ENCODE measurements around the gene ROR2. TPM values are rescaled to one million over a fixed set of nuclear protein-coding genes. Genes with fewer than 3 reads are reported as not detected.

ROR2 gene
- total RNA-seq, 1 experiment from 2014 or later, result 5.9 TPM

GRCh38 chr9:91919621-91920020 is 30.4 kb downstream of the ROR2 start:
- DNase-seq (ENCODE audit: low read depth, low spot score) (no peak), ATAC-seq (no peak)
- Histone ChIP-seq H3K27ac (ENCODE audit: low read length) (no peak overlapping the region), H3K4me1 (ENCODE audit: control insufficient read depth, insufficient read depth, low read length) (no peaks in the 10 kb centered on the region), H3K9me3 (ENCODE audit: control insufficient read depth, insufficient read depth, low read depth, low read length) (no peaks in the 10 kb centered on the region), H3K4me3 (ENCODE audit: low read depth in 2 of 2, low read length in 2 of 2) (no peak overlapping the region), H3K27me3 (ENCODE audit: control insufficient read depth, insufficient read depth, low read length) (no peaks in the 10 kb centered on the region), H3K36me3 (ENCODE audit: control insufficient read depth, insufficient read depth, low read length) (no peaks in the 10 kb centered on the region)
- no TSS peak for BruUV-seq (replicated peaks)
- ChIA-PET CTCF (no interaction called here), POLR2A (no interaction called here)
- intact Hi-C loops (cut with micrococcal nuclease; ENCODE audit: unreplicated experiment), result no loop called here
- TF ChIP-seq POLR2AphosphoS5 (IDR thresholded peaks at IDR 0.05; ENCODE audit: low read depth, low read length), result no peak
- no peak for TF ChIP-seq TCF7L2 (IDR thresholded peaks at IDR 0.05; ENCODE audit: low read depth, low read length)
- no peak for TF ChIP-seq SIN3A (IDR thresholded peaks at IDR 0.05; ENCODE audit: borderline replicate concordance, insufficient read depth, low read depth, low read length)
- TF ChIP-seq, protein P1, sequence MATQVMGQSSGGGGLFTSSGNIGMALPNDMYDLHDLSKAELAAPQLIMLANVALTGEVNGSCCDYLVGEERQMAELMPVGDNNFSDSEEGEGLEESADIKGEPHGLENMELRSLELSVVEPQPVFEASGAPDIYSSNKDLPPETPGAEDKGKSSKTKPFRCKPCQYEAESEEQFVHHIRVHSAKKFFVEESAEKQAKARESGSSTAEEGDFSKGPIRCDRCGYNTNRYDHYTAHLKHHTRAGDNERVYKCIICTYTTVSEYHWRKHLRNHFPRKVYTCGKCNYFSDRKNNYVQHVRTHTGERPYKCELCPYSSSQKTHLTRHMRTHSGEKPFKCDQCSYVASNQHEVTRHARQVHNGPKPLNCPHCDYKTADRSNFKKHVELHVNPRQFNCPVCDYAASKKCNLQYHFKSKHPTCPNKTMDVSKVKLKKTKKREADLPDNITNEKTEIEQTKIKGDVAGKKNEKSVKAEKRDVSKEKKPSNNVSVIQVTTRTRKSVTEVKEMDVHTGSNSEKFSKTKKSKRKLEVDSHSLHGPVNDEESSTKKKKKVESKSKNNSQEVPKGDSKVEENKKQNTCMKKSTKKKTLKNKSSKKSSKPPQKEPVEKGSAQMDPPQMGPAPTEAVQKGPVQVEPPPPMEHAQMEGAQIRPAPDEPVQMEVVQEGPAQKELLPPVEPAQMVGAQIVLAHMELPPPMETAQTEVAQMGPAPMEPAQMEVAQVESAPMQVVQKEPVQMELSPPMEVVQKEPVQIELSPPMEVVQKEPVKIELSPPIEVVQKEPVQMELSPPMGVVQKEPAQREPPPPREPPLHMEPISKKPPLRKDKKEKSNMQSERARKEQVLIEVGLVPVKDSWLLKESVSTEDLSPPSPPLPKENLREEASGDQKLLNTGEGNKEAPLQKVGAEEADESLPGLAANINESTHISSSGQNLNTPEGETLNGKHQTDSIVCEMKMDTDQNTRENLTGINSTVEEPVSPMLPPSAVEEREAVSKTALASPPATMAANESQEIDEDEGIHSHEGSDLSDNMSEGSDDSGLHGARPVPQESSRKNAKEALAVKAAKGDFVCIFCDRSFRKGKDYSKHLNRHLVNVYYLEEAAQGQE (IDR thresholded peaks at IDR 0.05; ENCODE audit: insufficient read depth in 1 of 2, low read depth in 2 of 2, low read length in 1 of 2), result no peak
- TF ChIP-seq, protein P2, sequence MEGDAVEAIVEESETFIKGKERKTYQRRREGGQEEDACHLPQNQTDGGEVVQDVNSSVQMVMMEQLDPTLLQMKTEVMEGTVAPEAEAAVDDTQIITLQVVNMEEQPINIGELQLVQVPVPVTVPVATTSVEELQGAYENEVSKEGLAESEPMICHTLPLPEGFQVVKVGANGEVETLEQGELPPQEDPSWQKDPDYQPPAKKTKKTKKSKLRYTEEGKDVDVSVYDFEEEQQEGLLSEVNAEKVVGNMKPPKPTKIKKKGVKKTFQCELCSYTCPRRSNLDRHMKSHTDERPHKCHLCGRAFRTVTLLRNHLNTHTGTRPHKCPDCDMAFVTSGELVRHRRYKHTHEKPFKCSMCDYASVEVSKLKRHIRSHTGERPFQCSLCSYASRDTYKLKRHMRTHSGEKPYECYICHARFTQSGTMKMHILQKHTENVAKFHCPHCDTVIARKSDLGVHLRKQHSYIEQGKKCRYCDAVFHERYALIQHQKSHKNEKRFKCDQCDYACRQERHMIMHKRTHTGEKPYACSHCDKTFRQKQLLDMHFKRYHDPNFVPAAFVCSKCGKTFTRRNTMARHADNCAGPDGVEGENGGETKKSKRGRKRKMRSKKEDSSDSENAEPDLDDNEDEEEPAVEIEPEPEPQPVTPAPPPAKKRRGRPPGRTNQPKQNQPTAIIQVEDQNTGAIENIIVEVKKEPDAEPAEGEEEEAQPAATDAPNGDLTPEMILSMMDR (IDR thresholded peaks at IDR 0.05), result no peak
- in situ Hi-C loops (cut with HindIII; ENCODE audit: low pct_unique_long_range_greater_than_20kb, low sequenced_read_pairs), result no loop called here

- H3K27ac ChIP-seq (ENCODE audit: low read length), result no peak overlapping the region
- TF ChIP-seq, protein P2 (IDR thresholded peaks at IDR 0.05), result no peak
- TF ChIP-seq POLR2AphosphoS5 (IDR thresholded peaks at IDR 0.05; ENCODE audit: low read depth, low read length), result no peak
- TF ChIP-seq SIN3A (IDR thresholded peaks at IDR 0.05; ENCODE audit: borderline replicate concordance, insufficient read depth, low read depth, low read length), result no peak
- no peak for TF ChIP-seq TCF7L2 (IDR thresholded peaks at IDR 0.05; ENCODE audit: low read depth, low read length)
- TF ChIP-seq, protein P1 (IDR thresholded peaks at IDR 0.05; ENCODE audit: insufficient read depth in 1 of 2, low read depth in 2 of 2, low read length in 1 of 2), result no peak
- no peaks in the 10 kb centered on the region for H3K36me3 ChIP-seq (ENCODE audit: control insufficient read depth, insufficient read depth, low read length)
- no peaks in the 10 kb centered on the region for H3K27me3 ChIP-seq (ENCODE audit: control insufficient read depth, insufficient read depth, low read length)
- POLR2A ChIA-PET, result no interaction called here
- in situ Hi-C loops (cut with HindIII; ENCODE audit: low pct_unique_long_range_greater_than_20kb, low sequenced_read_pairs) (no loop called here), intact Hi-C loops (cut with micrococcal nuclease; ENCODE audit: unreplicated experiment) (no loop called here)
- ATAC-seq (no peak), DNase-seq (ENCODE audit: low read depth, low spot score) (no peak)
- H3K4me1 ChIP-seq (ENCODE audit: control insufficient read depth, insufficient read depth, low read length), result no peaks in the 10 kb centered on the region
- CTCF ChIA-PET, result no interaction called here
- BruUV-seq (replicated peaks), result no TSS peak
- H3K9me3 ChIP-seq (ENCODE audit: control insufficient read depth, insufficient read depth, low read depth, low read length), result no peaks in the 10 kb centered on the region
- H3K4me3 ChIP-seq (ENCODE audit: low read depth in 2 of 2, low read length in 2 of 2), result no peak overlapping the region
These were observed 32.6 kb downstream of the ROR2 start for GRCh38 chr9:91917436-91917835.

Data from Panc1 (cell line).